HCEC 1CT (cell line): Measurements from ENCODE around the gene NHS.
"Not testable (repeated sequence)": the region's sequence is repeated elsewhere in the genome, so short reads cannot be mapped to it uniquely, and the experiment has no call there.

Source experiments
- DNase-seq: peaks from one replicate; pipeline ENCODE4 v3.0.0-alpha.2; 2017

NHS gene

DNA sequence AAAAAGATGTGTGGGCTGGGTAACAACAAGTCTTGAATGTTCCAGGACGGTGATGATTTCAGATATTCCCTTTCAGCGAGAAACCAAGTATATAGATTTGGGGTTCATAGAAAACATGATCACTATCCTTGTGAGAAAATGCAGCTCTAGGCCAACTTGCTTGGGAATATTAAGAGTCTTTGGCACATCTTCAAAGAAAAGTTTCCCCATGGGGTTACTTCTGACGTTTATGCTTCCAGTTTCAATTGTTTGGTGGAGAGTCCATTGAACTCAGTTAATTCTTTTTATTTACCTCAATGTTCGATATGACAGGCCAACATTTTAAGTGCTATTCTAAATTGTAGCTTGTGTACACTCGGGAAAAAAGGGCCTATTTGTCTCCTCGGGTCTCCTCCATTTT lies 126.7 kb downstream of the NHS start:
- DNase-seq: no peak

DNA sequence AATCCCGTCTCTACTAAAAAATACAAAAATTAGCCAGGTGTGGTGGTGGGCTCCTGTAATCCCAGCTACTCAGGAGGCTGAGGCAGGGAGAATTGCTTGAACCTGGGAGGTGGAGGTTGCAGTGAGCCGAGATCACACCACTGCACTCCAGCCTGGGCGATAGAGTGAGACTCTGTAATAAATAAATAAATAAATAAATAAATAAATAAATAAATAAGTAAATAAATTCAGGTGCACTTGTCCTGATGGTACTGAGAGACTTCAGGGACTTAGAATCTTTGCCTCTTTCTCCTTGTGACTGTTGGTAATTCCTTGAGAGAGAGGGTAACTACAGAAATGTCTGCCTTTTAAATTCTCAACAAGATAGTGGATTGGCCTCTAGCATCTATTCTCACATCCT lies 131.4 kb downstream of the NHS start:
- not testable (repeated sequence) for DNase-seq

DNA sequence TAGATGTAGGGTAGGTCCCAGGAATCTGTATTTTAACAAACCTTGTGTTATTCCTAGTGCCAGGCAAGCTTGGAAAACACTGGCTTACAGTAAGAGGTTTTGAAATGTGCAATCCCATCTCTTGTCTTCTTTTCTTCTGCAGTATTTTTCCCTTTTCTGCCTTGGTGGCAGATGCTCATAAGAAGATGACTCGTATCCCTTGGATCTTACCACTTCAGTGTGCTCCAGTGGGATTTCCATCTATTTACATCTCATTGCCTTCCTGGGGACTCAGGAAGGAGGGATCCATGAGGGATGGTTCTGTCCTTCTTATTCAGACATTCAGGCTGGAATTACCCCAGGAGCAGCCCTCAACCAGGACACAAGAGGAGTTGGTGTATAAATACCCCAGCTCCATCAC lies 136.6 kb downstream of the NHS start:
- no peak for DNase-seq

DNA sequence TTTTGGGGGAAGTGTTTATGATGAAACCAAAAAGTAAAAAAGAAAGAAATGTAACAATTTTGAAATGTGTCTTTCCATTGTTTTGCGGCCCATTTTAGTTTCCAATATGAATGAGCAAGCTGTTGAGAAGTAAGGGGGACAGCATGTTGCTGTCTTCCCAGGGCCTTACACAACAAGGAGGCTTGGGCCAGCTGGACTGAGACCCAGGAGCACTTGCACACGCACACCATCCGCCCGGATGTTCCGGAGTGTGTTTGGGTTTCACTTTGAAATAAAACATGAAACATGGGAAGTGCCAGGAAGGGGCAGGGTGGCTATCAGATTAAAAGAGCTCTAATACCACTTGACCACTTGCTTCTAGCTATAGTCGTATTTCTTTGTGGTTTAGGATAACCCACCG lies 144.4 kb downstream of the NHS start:
- DNase-seq: peak; percentile 11

DNA sequence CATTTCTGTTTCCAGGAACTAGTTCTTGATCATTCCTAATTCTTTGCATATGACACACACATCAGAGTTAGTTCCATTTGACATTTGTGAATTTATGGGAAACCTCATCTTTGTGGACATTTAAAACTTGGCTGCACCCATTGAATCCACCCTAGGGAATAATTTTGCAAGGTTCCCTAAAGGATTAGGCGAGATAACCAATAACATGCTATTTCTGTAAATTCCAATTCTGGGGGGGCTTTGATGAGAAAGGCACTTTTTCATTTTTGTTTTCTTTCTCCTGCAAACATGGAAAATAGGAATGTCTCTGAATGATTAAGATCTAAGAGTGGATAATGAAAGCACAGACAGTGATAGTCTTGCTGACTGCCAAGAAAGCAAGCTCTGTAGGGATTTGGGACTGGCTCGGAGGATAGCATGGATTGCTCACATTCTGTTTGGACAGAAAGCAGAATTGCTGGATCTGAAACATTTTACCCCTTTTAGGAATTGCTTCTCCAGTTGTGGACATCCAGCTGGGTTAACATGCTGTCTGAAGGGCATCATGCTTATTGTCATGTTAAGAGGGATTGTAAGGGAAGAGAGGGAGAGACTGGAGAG lies 145.1 kb downstream of the NHS start:
- DNase-seq: no peak

DNA sequence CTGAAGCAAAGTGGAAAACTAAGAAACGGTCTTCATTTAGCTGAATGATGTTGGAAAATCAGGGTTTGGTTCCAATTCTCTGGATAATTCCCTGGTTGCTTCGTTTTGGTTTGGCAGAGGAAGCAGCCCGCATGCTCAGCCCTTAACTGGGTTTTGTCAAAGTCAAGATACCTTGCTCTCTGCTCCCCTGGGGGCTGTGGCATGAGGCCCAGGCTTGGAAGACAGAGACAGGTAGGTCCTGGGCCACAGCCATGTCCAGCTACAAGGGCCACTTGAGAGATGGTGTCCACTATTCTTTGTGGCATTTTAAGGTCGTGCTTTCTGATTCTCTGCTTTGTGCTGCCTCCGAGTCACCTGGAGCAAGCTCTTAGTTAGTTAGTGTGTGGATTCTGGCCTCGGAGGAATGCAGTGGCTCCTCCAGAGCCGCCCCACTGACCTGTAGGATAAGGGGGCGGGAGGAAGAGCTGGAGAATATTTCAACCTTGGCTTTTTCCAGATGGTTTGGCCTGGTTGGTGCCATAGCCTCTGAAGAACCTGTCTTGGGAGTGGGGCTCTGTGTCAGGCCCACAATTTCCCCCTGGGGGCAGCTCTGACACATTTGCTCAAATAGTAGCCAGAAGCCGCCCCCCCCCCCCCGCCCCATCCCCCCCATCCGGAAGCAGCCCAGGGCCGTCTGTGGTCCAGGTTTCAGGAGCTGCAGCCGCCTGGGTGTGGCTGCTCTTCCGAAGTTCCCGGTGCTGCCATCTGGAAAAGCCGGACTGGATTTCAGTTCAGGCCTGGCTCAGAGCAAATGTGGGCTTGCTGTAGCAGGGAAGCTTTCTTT lies 147.1 kb downstream of the NHS start:
- peak; percentile 7 for DNase-seq

DNA sequence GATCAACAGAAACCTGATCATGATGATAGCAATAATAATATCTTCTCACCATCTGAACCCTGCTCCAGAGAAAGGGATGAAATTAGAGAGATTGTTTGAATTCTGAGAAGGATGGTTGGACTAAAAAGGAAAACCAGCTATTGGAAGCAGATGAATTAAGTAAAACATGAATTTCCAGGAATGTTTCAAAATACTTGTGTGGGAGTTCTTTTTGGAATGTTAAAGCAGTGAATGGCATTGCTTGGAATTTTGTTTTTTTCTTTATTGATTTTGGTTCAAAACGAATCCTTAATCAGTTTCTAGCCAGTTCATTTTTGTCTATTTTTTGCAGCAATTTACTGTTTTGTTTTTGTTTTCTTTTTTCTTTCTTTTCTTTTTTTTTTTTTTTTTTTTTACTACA lies 150.3 kb downstream of the NHS start:
- DNase-seq: no peak

DNA sequence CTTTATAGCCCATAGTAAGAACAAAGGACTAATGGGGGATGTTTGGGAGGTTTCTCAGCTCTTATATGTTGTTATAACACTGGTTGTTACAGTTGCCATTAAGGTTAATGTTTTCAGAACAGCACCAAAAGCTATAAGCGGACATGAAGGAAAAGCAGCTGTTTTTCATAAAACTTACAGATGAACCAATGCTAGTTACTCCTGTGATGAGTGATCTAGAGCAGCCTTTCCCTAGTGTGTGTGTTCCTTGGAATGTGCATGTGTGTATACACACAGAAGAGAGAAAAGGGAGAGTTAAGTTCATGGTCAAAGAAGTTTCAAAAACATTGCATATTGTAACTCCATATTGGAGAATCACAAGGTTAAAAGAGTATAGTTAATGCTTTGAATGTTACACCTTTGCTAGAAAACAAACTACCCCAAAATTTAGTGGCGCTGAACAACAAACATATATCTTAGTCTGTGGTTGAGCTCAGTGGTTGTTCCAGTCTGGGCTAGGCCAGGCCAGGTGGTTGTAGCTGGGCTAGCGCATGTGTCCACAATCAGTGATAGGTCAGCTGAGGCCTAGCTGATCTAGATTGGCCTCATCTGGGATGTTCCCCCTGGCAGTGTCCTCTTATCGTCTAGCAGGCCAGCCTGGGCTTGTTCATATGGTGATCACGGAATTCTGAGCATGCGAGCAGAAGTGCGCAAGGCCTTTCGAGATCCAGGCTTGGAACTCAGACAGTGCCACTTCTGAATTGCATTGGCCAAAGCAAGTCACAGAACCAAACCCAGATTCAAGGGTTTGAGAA lies 151.0 kb downstream of the NHS start:
- no peak for DNase-seq

DNA sequence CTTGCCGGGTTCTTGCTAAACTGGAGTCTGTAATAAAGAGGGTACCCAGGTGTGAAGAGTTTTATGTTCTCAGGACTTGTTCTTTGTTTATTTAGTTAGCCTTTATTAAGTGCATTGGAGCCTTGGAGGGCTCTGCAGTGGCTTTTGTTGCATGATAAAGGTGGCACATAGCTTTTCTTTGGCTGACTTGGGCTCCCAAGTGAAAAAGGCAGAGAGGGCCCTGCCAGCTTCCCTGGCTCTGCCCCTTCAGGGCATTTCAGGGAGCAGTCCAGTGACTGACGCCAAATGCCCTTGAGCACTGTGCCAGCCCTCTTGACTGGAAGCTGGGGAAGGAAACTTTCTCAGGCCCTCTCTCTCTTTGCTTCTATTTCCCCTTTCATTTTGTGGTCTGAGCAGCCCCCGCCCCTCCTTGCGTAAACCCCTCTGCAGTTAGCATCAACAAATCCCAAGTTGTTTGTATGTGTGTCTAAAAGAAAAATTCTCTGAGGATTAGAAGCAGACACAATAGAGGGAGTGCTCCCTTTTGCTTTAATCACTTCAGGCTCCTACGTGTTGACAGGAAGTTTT lies 152.2 kb downstream of the NHS start:
- no peak for DNase-seq

DNA sequence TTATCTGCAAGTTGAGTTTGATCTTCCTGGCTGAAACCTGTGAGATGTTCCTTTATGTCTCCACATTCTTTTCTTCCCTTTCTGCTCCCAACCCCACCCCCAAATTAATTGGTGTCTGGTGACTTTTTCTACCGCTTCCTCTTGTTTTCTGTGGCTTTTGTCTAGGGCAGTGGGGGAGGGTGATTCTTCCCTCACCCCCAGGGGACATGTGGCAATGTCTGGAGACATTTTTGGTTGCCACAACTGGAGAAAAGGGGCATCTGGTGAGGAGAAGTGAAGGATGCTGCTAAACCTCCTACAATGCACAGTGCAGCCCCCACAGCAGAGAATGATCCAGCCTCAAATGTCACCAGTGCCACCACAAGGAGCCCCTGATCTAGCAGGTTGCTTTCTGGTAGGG lies 152.9 kb downstream of the NHS start:
- no peak for DNase-seq

DNA sequence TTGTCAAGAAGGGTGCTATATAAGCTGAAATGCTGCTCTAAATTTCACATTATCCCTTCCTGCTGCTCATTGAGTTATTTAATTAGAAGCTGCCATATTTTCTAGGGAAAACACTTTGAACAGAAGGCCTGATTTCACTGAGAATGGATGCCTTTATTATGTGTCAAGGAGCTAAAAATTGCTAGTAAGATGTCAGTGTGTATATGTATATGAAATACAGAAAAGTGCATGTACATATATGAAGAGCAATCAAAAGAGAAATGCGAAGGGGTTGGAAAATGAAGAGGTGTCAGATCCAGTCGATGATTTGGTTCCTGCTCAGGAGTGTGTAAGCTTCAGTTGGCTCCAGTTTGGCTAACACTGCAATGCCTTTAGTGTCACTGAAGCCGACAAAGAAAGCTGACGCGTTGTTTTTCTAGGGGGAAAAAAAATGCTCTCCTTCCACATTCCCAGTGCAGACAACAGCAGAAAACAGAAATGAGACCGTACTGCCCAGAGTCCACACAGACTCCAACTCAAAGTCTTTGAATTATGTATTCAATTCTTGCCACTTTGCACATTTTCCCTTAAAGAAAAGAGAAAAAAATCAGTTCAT lies 154.2 kb downstream of the NHS start:
- no peak for DNase-seq

DNA sequence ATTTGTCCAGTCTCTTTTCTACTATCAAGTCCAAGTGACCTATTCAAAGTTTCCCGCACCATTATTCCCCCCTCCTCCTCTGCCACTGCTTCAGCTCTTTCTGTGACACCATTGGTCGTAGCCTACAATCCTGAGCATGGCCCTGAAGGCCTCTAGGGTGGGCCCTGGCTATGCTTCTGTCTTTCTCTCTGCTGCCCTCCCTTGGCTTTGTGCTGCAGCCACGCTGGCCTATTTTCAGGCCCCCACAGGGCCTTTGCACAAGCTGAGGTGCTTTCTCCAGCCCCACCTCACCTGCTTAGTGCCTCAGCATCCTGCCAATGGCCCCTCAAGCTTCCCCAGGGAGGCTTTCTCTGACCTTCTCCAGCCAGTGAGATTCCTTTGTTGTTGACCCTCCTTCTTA lies 156.5 kb downstream of the NHS start:
- no peak for DNase-seq

DNA sequence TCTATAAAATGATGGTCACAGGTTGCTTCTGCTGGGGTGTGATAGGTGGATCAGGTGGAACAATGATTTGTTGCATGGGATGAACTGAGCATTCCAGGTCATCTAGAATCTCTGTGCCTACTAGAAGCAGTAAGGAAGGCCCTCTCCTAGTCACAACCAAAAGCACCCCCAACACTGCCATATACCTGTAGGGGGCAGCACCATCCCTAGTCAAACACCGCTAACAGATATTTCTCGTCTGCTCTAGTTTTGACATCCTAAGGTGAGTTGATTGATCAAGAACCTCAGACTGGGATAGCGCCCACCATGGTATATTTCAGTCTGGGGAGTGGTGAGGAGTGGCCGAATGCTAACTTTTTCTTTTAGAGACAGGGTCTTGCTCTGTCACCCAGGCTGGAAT lies 160.2 kb downstream of the NHS start:
- DNase-seq: peak; percentile 13

DNA sequence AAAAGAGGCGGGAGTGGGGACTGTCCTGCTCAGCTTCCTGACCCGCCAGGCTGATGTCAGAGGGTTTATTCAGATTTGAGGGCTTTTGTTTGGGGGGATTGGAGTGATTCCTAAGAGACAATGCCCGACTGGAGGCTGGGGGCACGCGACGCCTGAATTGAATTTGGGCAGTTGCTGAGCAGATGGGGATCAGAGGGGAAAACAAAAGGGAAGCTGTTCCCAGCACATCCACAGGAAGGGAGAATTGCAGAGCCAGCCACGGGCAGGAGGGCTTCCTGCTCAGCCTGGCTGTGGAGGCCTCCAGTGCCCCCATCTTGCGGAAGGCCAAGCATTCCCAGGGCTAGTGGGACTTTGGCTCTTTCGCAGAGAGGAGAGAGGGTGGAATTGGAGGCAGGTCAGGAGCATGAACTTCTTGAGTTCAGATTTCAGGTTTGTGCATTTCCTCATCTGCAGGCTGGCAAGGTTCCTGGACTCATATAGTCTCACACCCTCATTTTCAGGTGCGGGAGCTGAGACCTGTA lies 162.8 kb downstream of the NHS start:
- DNase-seq: no peak

DNA sequence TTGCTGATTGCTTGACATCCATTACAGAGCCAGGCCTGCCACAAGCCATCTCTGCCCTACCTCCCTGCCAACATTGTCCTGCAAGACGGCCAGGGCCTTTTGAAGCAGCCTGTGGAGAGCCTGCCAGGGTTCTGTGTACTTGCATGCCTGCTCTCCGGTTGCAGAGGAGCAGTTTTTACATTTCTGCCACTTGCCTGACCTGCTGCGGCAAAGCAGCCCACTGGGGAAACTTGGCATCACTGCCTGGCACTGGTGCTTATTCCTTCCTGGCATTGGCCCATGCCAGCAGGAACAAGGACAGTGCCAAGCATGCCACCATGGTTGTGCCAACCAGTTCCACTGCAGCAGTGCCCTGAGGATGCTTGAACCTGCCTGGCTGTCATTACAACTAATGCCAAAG lies 167.1 kb downstream of the NHS start:
- no peak for DNase-seq

DNA sequence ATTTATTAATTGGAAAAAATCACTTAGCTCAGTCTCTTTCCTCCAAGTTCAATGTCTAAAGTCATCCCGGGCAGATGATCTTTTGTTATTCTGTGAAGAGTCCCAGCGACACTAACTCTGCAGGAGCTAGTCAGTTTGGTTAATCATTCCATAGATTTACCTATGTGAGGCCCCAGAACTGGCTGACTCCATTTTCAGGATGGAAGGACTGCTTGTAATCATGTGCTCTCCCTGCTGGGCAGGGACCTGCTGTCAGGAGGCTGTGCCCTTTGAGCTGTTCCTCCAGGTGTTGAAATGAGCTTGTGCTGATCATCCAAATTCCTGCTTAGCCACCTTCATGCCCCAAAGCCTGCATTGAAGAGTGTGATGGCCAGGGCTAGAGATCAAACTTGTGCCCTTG lies 169.8 kb downstream of the NHS start:
- no peak for DNase-seq

DNA sequence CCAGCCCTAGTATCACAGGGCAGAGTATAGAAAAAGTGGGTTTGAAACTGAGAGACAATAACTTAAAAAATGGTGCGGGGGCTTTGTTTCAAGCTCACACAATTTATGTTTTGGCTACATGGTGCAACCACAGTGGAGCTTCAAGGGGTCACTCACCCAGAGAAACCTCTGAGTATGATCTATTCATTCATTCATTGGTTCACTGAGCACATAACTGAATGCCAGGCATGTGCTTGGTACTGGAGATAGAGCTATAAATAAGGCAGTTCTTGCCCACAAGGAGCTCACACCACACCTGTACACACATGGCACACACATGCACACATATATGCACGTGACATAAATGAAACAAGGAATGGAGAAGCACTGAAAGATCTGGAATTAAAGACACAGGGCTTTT lies 171.4 kb downstream of the NHS start:
- DNase-seq: no peak

DNA sequence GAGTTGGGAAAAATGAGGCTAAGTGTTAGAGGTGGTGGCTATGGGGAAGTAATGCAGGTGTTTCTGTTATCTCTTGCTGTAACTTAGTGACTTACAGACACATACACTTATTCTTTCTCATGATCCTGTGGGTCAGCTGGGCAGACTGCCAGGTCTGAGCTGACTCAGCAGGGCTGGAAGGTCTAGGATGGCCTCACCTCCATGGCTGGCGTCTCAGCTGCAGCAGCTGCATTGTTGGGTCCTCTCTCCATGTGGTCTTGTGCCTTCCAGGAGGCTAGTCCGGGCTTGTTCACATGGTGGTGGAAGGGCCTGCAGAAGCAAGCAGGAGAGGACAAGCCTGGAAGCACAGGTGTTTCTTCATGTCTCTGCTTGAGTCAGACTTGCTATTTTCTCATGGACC lies 172.7 kb downstream of the NHS start:
- peak; percentile 70 for DNase-seq

DNA sequence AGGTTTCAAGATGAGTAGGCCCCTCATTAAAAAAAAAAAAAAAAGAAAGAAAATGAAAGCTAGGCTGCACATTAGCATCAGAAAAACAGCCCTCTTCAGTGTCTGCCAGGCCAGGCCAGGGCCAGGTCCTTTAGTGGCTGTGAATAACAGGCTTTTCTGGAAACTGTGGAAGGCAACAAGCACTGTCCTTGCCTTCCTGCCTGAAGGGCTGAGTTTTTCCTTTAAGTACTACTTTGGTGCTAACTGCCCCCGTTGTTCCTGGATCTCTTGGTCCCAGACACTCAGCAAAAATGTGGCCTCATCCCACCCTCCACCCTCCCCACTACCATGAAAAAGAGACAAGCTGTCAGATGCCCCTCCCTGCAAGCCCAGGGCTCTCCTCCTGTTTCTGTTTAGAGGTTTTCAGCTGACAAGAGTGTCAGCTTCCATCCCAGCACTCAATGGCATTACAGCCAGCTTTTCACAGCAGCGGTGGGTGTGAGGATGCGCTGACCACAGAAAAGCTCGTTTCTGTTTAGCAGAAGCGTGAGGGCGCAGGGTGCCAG lies 174.2 kb downstream of the NHS start:
- no peak for DNase-seq

DNA sequence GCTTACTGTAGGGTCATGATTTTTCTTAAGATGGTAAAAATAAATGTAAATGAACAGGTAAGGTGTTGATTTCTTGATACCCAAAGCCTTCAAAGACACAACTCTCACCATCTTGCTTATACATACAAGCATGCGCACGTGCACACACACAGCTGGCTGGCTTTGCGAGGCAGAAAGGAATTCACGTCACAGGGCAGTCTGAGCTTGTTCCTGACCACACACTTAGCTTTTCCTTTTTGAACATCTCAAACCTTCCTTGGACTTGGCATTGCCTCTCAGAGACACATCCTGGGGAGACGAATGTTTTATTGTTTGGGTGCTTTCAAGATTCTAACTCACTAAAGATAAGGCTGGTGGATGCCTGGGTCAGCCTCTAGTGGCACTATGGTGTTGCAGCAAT lies 175.0 kb downstream of the NHS start:
- no peak for DNase-seq

DNA sequence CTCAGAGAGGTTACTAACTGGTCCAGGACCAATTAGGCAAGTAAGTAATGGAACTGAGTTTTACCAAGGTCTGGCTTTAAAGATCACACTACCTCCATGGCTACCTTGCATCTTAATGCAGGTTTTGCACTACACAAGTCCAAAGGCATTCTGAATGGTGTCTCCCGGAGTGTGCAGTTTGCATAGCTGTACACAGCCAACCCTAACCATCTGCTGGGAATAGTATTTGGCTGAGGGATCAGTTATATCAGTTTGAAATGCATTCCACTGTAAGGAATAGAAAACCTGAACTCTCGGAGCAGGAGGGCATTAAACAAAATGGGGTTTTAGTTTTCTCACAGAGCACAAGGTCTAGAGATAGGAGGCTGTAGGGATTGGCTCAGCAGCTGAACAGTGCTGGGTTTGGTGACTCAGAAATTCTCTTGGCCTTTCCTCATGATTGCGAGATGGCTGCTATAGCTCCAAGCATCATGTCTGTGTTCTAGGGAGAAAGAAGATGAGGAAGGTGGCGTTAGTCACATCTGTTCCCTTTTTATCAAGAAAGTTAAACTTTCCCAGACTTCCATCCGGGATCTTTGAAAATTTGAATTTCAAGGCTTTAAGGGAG lies 177.1 kb downstream of the NHS start:
- DNase-seq: peak; percentile 38

DNA sequence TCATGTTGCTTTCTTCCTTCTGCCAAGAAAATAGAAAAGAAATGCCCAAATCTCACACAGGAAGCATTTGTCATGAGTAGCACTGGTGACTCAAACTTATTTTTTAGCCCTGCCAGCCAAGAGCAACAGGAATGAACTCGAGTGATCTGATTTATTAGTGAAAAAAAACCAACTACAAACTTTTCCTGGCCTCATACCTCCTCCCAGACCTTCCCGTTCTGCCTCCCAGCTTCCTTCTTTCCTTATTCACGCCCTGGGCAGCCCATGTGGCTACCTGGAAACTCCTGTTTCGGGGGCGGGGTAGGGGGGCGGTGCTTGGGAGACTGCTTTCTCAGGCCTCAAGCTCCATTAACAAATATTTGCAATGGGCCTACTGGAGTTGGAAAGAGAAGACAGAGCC lies 178.5 kb downstream of the NHS start:
- peak; percentile 61 for DNase-seq
